Posterior cingulate gyrus (tissue), 11 donors: ENCODE results near the gene TYW1.
"Not testable (repeated sequence)": the region's sequence is repeated elsewhere in the genome, so short reads cannot be mapped to it uniquely, and the experiment has no call there.

ENCODE experiments used
- DNase-seq, 10 donors: peaks; one replicate each; pipeline versions ENCODE4 v3.0.0 to v3.0.0-alpha.2; 2020 to 2021; ENCODE audit warnings: mixed read lengths in 3 of 10
- intact Hi-C: fragments of 100-400 bp; cut with DNase I; formaldehyde crosslinking; loops from one replicate; pipeline ENCODE4 v1.15.1; 2023

Gene TYW1

GRCh38 chr7:67226340-67226907 is 229.8 kb downstream of the TYW1 start:
- intact Hi-C loops, result not testable (repeated sequence)
- peak in 3 of 10 donors; percentile 9 to 85 (median 23) for DNase-seq

GRCh38 chr7:67226967-67227366 is 230.3 kb downstream of the TYW1 start:
- intact Hi-C loops, DNase-seq: not testable (repeated sequence)

- DNase-seq, intact Hi-C loops: not testable (repeated sequence)
These were observed 232.4 kb downstream of the TYW1 start for GRCh38 chr7:67229018-67229417.

GRCh38 chr7:67230029-67230428 is 233.4 kb downstream of the TYW1 start:
- DNase-seq, intact Hi-C loops: not testable (repeated sequence)

- DNase-seq, intact Hi-C loops: not testable (repeated sequence)
These were observed 236.9 kb downstream of the TYW1 start for GRCh38 chr7:67233506-67233905.

GRCh38 chr7:67236216-67236615 is 239.6 kb downstream of the TYW1 start:
- DNase-seq, intact Hi-C loops: not testable (repeated sequence)

- intact Hi-C loops, result not testable (repeated sequence)
These were observed 246.2 kb downstream of the TYW1 start for GRCh38 chr7:67242871-67243270.

GRCh38 chr7:67248364-67248763 is 251.7 kb downstream of the TYW1 start:
- DNase-seq, intact Hi-C loops: not testable (repeated sequence)

More at GRCh38 chr7:67242871-67243270, 246.2 kb downstream of the TYW1 start:
- DNase-seq, result not testable (repeated sequence)

GRCh38 chr7:67251986-67252558 is 255.4 kb downstream of the TYW1 start:
- DNase-seq, result no peak
- intact Hi-C loops, result no loop called here

- intact Hi-C loops, DNase-seq: not testable (repeated sequence)
These were observed 258.4 kb downstream of the TYW1 start for GRCh38 chr7:67255076-67255475.

GRCh38 chr7:67257779-67258178 is 261.1 kb downstream of the TYW1 start:
- DNase-seq, intact Hi-C loops: not testable (repeated sequence)

- intact Hi-C loops, DNase-seq: not testable (repeated sequence)
These were observed 262.7 kb downstream of the TYW1 start for GRCh38 chr7:67259363-67259762.

- DNase-seq, intact Hi-C loops: not testable (repeated sequence)
These were observed 263.5 kb downstream of the TYW1 start for GRCh38 chr7:67260166-67260586.

- DNase-seq, intact Hi-C loops: not testable (repeated sequence)
These were observed 267.4 kb downstream of the TYW1 start for GRCh38 chr7:67264000-67264399.

- DNase-seq, intact Hi-C loops: not testable (repeated sequence)
These were observed 269.4 kb downstream of the TYW1 start for GRCh38 chr7:67266070-67266469.

GRCh38 chr7:67267914-67268313 is 271.3 kb downstream of the TYW1 start:
- intact Hi-C loops, result no loop called here
- peak in 6 of 10 donors; percentile 6 to 83 (median 13) for DNase-seq

- intact Hi-C loops, result not testable (repeated sequence)
These were observed 273.3 kb downstream of the TYW1 start for GRCh38 chr7:67269916-67270315.

More at GRCh38 chr7:67269916-67270315, 273.3 kb downstream of the TYW1 start:
- not testable (repeated sequence) for DNase-seq
